ENCODE data around the gene UBR1. TPM values are rescaled to one million over a fixed set of nuclear protein-coding genes. Genes with fewer than 3 reads are reported as not detected.
"Not testable (repeated sequence)": the region's sequence is repeated elsewhere in the genome, so short reads cannot be mapped to it uniquely, and the experiment has no call there.

Gene UBR1
- total RNA-seq, 1 donor, result 35.5 TPM

DNA sequence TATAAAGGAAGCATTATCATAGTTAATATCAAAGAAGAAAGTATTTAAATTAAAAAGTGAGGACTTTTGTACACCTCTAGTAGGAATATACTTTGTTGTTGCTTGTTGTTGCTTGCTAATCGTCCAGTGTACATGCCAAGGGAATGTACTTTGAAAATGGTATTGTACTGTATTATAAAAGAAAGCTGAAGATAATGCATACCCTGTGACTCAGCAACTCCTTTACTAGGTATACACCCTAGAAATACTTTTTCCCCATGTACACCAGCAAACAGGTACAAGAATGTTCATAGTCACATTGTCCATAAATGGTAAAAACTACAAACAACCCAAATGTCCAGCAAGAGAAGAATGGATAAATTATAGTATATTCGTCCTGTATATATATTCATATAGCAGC, 197.3 kb downstream of the UBR1 start:
- H3K9me3 ChIP-seq (ENCODE audit: low read depth, low read length), result no peaks in the 10 kb centered on the region

DNA sequence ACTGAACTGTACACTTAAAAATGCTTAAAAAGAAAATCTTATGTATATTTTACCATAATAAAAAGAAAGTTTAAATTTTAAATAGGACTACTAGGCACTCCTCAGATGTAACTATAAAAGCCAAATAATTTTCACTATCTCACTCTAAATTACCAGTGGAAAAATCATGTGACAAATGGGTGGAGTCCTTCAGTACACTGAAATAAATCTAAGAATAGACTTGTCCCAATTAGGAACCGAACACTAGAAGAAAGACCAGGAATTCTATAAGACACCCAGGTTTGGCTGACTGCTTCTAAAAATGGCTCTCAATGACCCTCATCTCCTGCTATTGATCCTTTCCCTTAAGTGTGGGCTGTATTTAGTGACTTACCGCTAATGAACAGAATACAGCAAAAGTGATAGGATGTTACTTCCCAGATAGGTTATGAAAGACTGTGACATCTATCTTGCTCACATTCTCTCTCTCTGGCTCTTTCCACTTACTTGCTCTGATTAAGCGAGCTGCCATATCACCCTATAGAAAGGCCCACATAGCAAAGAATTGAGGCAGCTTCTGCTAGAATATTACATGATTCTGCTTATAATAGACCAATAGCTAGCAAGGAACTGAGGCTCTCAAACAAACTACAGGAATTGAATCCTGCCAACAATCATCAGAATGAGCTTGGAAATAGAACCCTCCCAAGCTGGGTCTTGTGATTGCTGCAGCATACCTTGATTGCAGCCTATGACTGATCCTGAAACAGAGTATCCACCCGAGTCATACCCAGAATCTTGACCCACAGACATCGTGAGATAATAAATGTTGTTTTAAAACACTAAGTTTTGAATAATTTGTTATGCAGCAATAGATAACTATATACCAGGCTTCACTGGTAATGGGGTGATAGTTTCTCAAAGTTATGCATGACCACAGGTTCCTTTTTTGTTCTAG, 202.2 kb downstream of the UBR1 start:
- no peak overlapping the region for H3K27ac ChIP-seq (ENCODE audit: low read depth, low read length)
- H3K4me2 ChIP-seq (ENCODE audit: insufficient read depth, low read length), result no peak overlapping the region
- H3K4me1 ChIP-seq (ENCODE audit: insufficient read depth, low read length), result no peaks in the 10 kb centered on the region
- TF ChIP-seq, protein P1, sequence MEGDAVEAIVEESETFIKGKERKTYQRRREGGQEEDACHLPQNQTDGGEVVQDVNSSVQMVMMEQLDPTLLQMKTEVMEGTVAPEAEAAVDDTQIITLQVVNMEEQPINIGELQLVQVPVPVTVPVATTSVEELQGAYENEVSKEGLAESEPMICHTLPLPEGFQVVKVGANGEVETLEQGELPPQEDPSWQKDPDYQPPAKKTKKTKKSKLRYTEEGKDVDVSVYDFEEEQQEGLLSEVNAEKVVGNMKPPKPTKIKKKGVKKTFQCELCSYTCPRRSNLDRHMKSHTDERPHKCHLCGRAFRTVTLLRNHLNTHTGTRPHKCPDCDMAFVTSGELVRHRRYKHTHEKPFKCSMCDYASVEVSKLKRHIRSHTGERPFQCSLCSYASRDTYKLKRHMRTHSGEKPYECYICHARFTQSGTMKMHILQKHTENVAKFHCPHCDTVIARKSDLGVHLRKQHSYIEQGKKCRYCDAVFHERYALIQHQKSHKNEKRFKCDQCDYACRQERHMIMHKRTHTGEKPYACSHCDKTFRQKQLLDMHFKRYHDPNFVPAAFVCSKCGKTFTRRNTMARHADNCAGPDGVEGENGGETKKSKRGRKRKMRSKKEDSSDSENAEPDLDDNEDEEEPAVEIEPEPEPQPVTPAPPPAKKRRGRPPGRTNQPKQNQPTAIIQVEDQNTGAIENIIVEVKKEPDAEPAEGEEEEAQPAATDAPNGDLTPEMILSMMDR (IDR thresholded peaks at IDR 0.05; ENCODE audit: extremely low read depth, low read depth, low read length), result no peak
- H3K9me3 ChIP-seq (ENCODE audit: low read depth, low read length), result no peaks in the 10 kb centered on the region
- H3K27me3 ChIP-seq (ENCODE audit: insufficient read depth, low read length), result no peaks in the 10 kb centered on the region
- no peak overlapping the region for H3K4me3 ChIP-seq (ENCODE audit: insufficient read depth, low read length)
- H3K36me3 ChIP-seq (ENCODE audit: insufficient read depth, low read length), result no peaks in the 10 kb centered on the region
- no peak for DNase-seq (ENCODE audit: insufficient read length, low spot score, missing footprints)
- peaks cover 14% of the 10 kb centered on the region for H3K79me2 ChIP-seq (ENCODE audit: insufficient read depth, low read length)
- peaks cover 9% of the 10 kb centered on the region for H4K20me1 ChIP-seq (ENCODE audit: insufficient read depth, low read length)
- peak overlapping the region; percentile 26 for H2AFZ ChIP-seq (ENCODE audit: low read length)

More for the DNA sequence above, 197.3 kb downstream of the UBR1 start:
- H3K79me2 ChIP-seq (ENCODE audit: insufficient read depth, low read length), result peaks cover 37% of the 10 kb centered on the region
- no peaks in the 10 kb centered on the region for H3K27me3 ChIP-seq (ENCODE audit: insufficient read depth, low read length)
- no peaks in the 10 kb centered on the region for H3K36me3 ChIP-seq (ENCODE audit: insufficient read depth, low read length)
- no peak overlapping the region for H3K27ac ChIP-seq (ENCODE audit: low read depth, low read length)
- H2AFZ ChIP-seq (ENCODE audit: low read length), result no peak overlapping the region
- H3K4me3 ChIP-seq (ENCODE audit: insufficient read depth, low read length), result no peak overlapping the region
- H4K20me1 ChIP-seq (ENCODE audit: insufficient read depth, low read length), result peaks cover 13% of the 10 kb centered on the region
- TF ChIP-seq, protein P1 (IDR thresholded peaks at IDR 0.05; ENCODE audit: extremely low read depth, low read depth, low read length), result no peak
- no peak overlapping the region for H3K4me2 ChIP-seq (ENCODE audit: insufficient read depth, low read length)
- DNase-seq (ENCODE audit: insufficient read length, low spot score, missing footprints), result no peak
- no peaks in the 10 kb centered on the region for H3K4me1 ChIP-seq (ENCODE audit: insufficient read depth, low read length)

DNA sequence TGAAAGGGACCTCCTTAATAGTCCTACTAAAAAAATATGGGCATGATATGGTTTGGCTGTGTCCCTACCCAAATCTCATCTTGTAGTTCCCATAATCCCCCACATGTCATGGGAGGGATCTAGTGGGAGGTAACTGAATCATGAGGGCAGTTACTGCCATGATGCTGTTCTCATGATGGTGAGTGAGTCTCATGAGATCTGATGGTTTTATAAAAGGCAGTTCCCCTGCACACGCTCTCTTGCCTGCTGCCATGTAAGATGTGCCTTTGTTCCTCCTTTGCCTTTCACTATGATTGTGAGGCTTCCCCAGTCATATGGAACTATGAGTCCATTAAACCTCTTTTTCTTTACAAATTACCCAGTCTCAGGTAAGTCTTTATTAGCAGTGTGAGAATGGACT, 211.9 kb downstream of the UBR1 start:
- not testable (repeated sequence) for H2AFZ ChIP-seq (ENCODE audit: low read length); H3K36me3 ChIP-seq (ENCODE audit: insufficient read depth, low read length); H3K27me3 ChIP-seq (ENCODE audit: insufficient read depth, low read length); H4K20me1 ChIP-seq (ENCODE audit: insufficient read depth, low read length); H3K4me3 ChIP-seq (ENCODE audit: insufficient read depth, low read length); DNase-seq (ENCODE audit: insufficient read length, low spot score, missing footprints); H3K4me2 ChIP-seq (ENCODE audit: insufficient read depth, low read length); H3K9me3 ChIP-seq (ENCODE audit: low read depth, low read length); H3K27ac ChIP-seq (ENCODE audit: low read depth, low read length)
- peaks cover 16% of the 10 kb centered on the region for H3K4me1 ChIP-seq (ENCODE audit: insufficient read depth, low read length)
- peaks cover 23% of the 10 kb centered on the region for H3K79me2 ChIP-seq (ENCODE audit: insufficient read depth, low read length)

Small RNAs within 50 kb of the gene (small RNA-seq; reads per million reads assigned to genes)
- not detected for gene AC068724.2

Other genes with a start within 250 kb of the UBR1 start
- gene TTBK2, start 185.3 kb downstream of the UBR1 start, total RNA-seq, result 13.0 and 15.2 TPM in 2 replicates
- gene TMEM62, start 27.5 kb upstream of the UBR1 start, total RNA-seq, result 17.7 and 25.6 TPM in 2 replicates
- 61.0 and 66.6 TPM in 2 replicates for gene CCNDBP1, start 79.4 kb upstream of the UBR1 start, total RNA-seq
- gene EPB42, start 115.0 kb upstream of the UBR1 start, total RNA-seq, result not detected in 2 replicates
- gene TGM5, start 160.9 kb upstream of the UBR1 start, total RNA-seq, result not detected in 2 replicates
- gene TGM7, start 196.2 kb upstream of the UBR1 start, total RNA-seq, result not detected in 2 replicates
- 6.9 and 7.7 TPM in 2 replicates for gene LCMT2, start 224.5 kb upstream of the UBR1 start, total RNA-seq

Measured in osteoblast (primary cell).